ENCODE data around the gene INPP5A.
A peak's percentile ranks its signal among the peaks of the same experiment; 100 is the strongest.

The INPP5A gene

DNA sequence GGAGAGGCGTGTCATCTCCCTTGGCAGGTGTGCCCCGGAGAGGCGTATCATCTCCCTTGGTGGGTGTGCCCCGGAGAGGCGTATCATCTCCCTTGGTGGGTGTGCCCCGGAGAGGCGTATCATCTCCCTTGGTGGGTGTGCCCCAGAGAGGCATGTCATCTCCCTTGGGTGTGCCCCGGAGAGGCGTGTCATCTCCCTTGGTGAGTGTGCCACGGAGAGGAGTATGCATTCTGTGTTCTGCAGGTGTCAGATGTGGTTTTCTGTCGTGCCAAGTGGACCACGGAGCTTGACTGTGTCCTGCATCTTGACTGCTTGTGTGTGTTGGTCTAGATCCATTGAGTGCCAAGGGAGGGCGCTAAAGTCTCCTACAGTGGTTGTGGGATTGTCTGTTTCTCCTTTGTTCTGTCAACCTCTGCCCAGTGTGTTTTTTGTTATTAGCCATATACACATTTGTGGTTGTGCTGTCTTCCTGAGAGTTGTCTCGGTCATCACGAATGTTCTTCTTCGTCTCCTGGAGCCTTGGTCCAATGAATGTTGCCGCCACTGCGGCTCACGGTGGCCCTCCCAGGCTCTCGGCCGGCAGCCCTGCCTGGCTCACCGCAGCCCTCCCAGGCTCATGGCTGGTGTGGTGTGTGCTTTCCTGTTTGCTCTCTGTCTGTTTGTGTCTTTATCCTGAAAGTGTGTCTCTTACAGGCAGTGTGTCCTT is 96.8 kb downstream of the INPP5A start:
- DNase-seq, result no peak

GRCh38 chr10:132634947-132635271 is 97.3 kb downstream of the INPP5A start:
- DNase-seq, result no peak

- no peak for DNase-seq
These were observed 98.8 kb downstream of the INPP5A start for GRCh38 chr10:132636358-132636757.

DNA sequence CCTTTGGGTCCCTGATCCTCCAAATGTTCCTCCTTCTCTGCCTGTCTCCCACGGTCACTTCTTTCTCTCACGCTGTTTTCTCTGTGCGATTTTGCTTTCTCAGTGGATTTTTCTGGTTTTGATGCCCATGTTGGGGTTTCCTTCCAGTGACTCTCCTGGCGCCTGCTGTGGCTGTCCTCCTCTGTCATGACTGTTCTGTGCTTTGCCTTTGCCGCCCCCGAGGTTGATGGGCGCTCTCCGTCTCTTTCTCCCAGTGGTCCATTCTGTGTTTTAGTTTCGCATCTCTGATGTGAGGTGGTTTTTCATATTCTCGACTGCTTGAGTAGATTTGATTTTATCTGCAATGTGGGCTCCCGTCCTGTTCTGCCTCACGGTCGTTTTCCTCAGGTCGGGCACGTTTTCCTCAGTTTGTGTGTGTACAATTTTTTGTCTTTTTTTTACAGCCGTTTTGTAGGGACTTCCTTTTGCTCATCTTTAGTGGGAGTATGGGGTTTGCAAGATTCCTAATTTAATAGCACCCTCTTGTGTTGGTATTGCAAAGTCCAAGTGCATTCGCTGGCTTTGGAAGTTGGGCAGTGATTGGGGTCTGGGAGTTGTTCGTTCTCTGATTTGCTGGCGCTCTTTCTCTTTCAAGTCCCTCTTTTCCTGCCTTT is 100.0 kb downstream of the INPP5A start:
- peak; percentile 72 for DNase-seq

GRCh38 chr10:132638130-132638515 is 100.5 kb downstream of the INPP5A start:
- no peak for DNase-seq

DNA sequence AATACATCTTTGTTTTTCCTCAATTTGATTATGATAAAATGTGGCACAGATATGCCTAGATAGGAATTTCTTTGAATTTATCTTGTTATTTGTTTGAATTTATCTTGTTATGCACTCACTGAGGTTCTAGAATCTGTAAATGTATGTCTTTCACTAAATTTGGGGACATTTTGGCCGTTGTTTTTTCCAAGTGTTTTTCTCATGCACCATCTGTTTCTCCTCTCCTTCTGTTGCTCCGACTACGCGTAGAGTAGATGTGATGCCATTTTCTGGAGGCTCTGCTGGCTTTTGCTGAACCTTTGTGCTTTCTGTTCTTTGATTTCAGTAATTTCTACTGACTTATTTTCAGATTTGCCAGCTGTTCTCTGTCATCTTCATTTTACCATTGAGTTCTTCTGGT is 101.9 kb downstream of the INPP5A start:
- DNase-seq, result no peak

GRCh38 chr10:132640326-132641125 is 102.9 kb downstream of the INPP5A start:
- DNase-seq, result no peak

DNA sequence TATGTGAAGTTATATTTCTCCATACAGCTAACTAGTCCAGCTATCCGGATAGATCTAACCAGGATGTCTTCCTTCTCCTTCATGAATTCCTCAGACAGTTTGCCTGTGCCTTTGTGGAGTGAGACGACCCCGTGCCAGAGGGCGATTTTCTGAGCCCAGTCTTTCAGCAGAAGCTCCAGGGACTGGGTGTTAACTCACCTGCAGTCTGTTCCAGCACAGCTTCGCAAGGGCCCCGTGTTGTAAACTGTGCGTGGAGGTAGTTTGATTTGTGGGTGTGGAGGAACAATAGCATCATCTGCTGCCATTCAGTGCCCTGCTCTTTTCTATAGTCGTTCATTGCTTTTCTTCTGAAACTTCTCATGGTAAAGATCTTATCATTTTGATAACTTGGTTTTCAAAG is 103.8 kb downstream of the INPP5A start:
- no peak for DNase-seq

DNA sequence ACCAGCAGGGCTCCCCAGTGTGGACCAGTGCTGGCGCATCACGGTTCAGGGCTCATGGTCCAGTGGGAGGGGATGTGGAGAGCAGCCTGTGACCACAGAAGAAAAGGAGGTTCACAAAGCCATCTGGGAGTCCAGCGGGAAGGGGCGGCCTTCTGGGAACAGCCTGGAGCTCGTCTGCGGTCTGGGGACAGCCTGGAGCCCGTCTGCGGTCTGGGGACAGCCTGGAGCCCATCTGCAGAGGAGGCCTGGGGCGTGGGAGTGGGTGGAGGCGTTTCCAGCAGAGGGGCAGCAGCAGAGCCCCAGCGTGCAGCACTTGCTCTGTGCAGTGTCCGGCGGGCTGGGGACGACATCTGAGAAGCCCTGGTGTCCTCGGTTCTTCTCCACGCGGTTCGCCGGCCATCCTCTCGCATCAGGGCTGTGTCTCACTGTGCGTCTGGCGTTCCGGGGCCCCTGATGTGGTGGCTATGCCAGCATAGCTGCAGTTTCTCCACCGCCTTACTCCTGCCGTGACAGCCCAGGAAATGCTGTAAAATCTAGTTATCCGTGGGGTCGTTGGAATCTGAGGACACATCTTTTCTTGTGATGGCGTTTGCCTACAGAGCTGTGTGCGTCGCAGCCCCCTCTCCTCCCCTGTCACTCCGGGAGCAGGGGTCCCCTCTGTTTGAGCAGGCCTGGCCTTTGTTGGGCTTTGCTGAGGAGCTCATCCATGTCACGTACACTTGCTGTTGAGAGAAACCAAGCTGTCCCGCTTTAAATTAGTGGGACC is 104.6 kb downstream of the INPP5A start:
- no peak for DNase-seq

DNA sequence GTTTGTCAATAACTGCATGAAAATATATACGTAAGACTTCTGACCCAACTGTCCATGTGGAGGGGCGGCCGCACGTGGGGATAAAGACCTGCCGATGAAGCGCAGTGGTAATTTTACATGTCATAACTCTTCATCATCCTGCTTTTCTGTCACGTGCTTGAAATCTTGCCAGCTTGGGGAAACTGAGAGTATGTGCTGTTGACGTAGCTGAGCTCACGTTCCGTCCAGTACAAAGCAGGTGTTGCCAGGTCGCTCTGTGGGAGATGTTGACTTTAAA is 105.1 kb downstream of the INPP5A start:
- DNase-seq, result no peak

DNA sequence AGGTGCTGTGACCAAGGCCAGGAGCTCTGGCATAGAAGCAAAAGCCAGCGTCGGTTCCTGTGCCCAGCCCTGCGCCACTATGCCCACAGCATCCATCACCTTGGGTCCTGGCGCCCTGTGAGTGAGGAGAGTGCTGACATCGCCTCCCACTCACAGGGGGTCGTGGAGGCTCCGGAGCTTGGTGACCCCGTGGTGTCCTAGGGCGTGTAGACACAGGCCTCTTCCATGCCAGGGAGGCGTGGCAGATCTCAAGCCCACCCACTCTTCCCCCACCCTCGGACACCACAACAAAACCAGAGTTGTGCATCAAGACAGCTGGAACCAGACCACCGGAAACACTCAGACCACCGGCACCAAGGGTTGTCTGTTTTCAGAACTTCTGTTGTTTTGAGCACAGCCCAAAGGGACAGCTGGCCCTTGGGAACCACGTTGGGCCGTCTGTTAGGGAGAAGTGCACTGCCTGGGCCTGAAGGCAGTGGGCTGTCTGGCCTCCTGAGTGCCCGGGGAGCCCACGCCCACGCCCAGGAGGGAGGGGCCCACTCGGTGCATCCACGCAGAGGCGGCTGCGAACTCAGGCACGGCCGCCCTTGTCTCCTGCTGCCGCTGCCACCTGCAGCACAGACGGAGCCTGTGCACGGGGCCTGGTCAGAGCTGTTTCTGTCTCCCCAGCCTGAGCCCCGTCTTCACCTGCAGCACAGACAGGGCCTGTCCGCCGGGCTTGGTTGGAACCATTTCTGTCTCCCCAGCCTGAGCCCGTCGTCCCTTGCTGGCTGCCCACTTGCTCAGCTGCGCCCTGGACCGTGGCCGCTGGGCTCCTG is 106.3 kb downstream of the INPP5A start:
- DNase-seq, result no peak

- no peak for DNase-seq
These were observed 107.1 kb downstream of the INPP5A start for GRCh38 chr10:132644527-132645246.

GRCh38 chr10:132645247-132645530 is 107.6 kb downstream of the INPP5A start:
- DNase-seq, result no peak

DNA sequence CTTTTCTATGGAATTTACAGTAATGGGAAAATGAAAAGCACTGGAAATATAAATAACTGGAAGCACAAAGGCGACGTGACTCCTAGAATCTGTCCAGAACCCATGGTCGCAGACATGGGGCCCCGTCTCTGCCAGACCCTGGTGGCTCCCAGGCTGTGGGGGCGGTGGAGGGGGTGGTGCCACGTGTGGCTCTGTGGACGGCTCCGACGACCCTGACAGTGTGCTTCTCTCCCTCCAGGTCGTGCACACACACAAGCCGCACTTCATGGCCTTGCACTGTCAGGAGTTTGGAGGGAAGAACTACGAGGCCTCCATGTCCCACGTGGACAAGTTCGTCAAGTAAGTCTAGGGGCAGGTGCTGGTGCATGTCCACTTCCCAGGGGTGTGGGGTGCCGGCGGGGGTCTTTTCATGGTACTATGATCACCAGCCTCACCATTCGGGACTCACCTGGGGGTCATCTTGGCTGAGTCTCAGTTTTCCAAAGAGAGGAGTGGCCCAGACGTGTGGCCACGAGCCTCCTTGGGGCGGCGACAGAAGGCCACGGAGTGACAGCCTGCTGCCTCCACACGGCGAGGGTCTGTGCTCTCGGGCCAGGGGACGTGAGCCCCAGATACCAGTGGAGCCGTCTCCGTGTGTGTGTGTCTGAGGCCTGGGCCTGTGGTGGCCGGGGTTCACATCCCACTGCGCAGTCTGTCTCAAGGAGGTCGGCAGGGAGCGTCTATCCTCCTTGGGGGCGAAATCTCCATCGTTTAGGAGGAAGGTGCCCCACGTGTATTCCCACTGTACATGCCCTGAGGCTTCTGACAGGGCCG is 108.2 kb downstream of the INPP5A start:
- DNase-seq, result no peak

GRCh38 chr10:132646443-132647097 is 109.0 kb downstream of the INPP5A start:
- DNase-seq, result no peak

DNA sequence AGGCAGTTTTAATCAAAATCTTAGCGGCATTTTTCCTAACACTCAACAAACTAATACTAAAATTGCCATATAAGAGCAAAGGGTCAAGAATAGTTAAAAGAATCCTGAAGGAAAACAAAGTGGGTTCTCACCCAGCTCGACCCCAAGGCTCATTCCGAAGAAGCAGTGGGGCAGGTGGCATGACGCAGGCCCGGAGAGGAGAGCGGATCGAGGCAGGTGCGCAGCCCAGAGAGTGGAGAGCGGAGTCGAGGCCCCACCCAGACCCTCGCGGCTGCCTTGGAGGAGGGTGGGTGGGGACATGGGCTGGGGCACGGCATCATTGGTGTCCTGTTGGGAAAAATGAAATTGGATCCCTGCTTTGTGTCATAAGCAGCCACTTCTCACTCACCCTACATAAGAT is 109.8 kb downstream of the INPP5A start:
- no peak for DNase-seq

GRCh38 chr10:132648072-132648850 is 110.7 kb downstream of the INPP5A start:
- DNase-seq, result no peak

DNA sequence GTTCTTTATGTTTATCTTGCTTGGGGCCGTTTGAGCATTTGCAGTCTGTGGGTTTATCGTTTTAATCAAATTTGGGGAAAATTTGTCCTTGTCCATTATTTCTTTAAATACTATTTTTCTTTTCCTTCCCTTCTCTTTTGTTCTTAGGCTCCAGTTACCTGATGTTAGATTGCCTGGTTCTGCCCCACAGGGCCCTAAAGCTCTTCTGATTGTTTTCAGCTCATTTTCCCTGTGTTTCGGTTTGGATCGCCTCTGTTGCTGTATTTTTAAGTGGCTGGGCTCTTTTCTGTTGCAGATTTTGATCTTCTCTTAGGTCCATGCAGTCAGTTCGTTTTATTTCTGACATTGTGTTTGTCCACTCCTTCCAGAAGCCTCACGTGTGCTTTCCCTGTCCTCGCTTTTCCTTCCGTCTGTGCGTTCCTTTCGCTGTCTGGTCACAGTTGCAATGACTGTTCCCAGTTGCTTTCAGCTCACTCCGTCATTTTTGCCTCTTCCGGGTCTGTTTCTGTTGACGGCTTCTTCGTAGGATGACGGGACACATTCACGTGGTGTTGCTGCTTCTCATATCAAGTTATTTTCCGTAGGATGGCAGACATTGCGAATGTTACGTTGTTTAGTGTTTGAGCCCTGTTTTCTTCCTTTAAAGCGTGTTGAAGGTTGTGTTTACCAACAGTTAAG is 111.4 kb downstream of the INPP5A start:
- DNase-seq, result no peak

DNA sequence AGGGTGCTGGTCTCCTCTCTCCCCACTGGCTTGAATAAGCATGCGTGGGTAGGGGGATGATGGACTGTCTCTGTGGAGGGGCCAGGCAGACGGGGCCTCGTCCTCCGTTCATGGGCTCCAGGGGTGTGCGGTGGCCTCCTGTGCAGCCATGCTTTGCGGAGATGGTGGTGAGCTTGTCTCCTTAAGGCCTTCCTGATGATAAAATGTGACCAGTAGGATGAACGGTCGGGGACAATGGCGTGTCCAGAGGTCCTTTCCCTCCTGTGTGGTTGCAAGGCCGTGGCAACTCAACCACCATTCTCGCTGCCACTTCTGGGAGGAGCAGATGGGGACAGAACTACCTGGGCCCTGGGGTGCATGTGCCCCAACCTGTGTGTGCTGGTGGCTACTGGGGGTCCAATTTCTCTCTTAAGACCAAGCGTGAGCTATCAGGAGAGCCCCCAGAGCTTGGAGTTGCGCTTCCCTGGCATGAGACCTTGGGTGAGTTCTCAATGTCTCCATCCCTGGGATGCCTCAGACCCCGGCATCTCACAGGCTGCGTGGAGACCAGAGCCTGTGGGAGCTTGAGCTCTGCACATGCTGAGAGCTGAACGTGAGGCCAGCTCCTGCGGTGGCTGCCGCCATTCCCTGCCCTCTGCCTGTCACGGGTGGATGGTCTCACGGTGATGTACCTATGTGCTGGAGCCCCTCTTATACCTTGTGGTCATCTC is 112.2 kb downstream of the INPP5A start:
- no peak for DNase-seq
